ENCODE data around the gene NMRK1.

NMRK1 gene

GRCh38 chr9:75054368-75055001, 33.5 kb downstream of the NMRK1 start:
- DNase-seq: no peak

- DNase-seq: no peak
Measured at GRCh38 chr9:75053869-75054268, 34.1 kb downstream of the NMRK1 start.

- no peak for DNase-seq
Measured at GRCh38 chr9:75051285-75051684, 36.7 kb downstream of the NMRK1 start.

- no peak for DNase-seq
Measured at GRCh38 chr9:75047506-75047905, 40.4 kb downstream of the NMRK1 start.

- no peak for DNase-seq
Measured at GRCh38 chr9:75046725-75047345, 41.1 kb downstream of the NMRK1 start.

GRCh38 chr9:75041041-75041440, 46.9 kb downstream of the NMRK1 start:
- no peak for DNase-seq

- no peak for DNase-seq
Measured at GRCh38 chr9:75039801-75040200, 48.2 kb downstream of the NMRK1 start.

- no peak for DNase-seq
Measured at GRCh38 chr9:75039009-75039408, 48.9 kb downstream of the NMRK1 start.

GRCh38 chr9:75036793-75037192, 51.2 kb downstream of the NMRK1 start:
- no peak for DNase-seq

- DNase-seq: no peak
Measured at GRCh38 chr9:75033791-75034473, 54.0 kb downstream of the NMRK1 start.

GRCh38 chr9:75027187-75028107, 60.5 kb downstream of the NMRK1 start:
- DNase-seq: no peak

- DNase-seq: no peak
Measured at GRCh38 chr9:75023846-75024245, 64.1 kb downstream of the NMRK1 start.

GRCh38 chr9:75019654-75020053, 68.3 kb downstream of the NMRK1 start:
- no peak for DNase-seq

- no peak for DNase-seq
Measured at GRCh38 chr9:75019022-75019421, 68.9 kb downstream of the NMRK1 start.

GRCh38 chr9:75017378-75017777, 70.6 kb downstream of the NMRK1 start:
- DNase-seq: no peak

- DNase-seq: no peak
Measured at GRCh38 chr9:75013735-75014134, 74.2 kb downstream of the NMRK1 start.

Measured in T1000 (cell line).